Heart left ventricle (tissue), 13 donors: ENCODE data around the gene COL15A1.

Source experiments
- POLR2A ChIP-seq, 2 donors: fragments of 450-650 bp; IDR thresholded peaks; one replicate each; pipeline ENCODE4 v1.6.1; 2017; ENCODE audit warnings: antibody characterized with exemption in 2 of 2, mild to moderate bottlenecking in 2 of 2, moderate library complexity in 2 of 2
- TF ChIP-seq, protein P1 (sequence below), 12 donors: fragments of 200-600 bp; sonication (generic) in 4 of 12; IDR thresholded peaks; one replicate each; pipeline versions ENCODE4 v1.5.0 to v1.8.0; 2018 to 2022; ENCODE audit warnings: antibody characterized with exemption in 12 of 12, mild to moderate bottlenecking in 5 of 12
- donor health status: ischemic (EF 13 %, LVEDD 7.1; RV severe dilation, severe dysfunction).
- donor health status: DM: no; HTN: yes; CAD: no.
- donor health status: DM: no; HTN: no; CAD: no.
- donor health status: ischemic (EF 25% LVEDD 6.9; RV normal size, moderate dysfunction).
- donor health status: ischemic (EF 25% LVEDD 5.7; RV mildly dilated, moderate dysfunction).
- donor health status: ischemic (EF 35%, LVEDD 5.7; RV mildly dilated, moderate dysfunction).
- donor health status: nonischemic (EF 11% LVEDD 7.7; RV severe dilation, severe dysfunction).
- donor health status: DM: yes; HTN: yes; CAD: no.
- donor health status: PGD.
- donor health status: ischemic (EF 29% LVEDD 5.4; RV normal size, mild dysfunction).
- donor health status: nonischemic (EF 23%, LVEDD 6.1; RV moderate dilation, normal function).

DNA sequence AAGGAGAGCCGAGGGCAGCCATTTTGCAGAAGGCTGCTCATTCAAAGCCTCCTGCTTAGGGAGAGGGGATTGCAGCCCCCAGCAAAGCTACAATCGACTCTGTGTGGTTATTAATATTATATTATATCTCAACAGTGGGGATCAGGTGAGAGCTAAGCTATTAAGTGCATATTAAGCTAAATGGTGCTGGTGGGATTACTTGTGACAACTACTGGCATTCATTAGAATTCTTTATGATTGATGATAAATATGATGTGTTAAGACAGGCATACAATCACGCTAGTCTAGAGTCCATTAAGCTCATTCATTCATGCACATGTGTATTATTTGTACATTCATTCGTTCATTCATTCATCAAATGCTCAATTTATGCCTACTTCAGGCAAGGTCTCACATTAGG lies 23.0 kb downstream of the COL15A1 start:
- TF ChIP-seq, protein P1, sequence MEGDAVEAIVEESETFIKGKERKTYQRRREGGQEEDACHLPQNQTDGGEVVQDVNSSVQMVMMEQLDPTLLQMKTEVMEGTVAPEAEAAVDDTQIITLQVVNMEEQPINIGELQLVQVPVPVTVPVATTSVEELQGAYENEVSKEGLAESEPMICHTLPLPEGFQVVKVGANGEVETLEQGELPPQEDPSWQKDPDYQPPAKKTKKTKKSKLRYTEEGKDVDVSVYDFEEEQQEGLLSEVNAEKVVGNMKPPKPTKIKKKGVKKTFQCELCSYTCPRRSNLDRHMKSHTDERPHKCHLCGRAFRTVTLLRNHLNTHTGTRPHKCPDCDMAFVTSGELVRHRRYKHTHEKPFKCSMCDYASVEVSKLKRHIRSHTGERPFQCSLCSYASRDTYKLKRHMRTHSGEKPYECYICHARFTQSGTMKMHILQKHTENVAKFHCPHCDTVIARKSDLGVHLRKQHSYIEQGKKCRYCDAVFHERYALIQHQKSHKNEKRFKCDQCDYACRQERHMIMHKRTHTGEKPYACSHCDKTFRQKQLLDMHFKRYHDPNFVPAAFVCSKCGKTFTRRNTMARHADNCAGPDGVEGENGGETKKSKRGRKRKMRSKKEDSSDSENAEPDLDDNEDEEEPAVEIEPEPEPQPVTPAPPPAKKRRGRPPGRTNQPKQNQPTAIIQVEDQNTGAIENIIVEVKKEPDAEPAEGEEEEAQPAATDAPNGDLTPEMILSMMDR (IDR thresholded peaks at IDR 0.05): no peak
- TF ChIP-seq POLR2A (IDR thresholded peaks at IDR 0.05): no peak
